ENCODE data around the gene FITM1.

The FITM1 gene

GRCh38 chr14:24127673-24128072, 2.8 kb upstream of the FITM1 start:
- no peak overlapping the region for H3K4me3 ChIP-seq (replicated peaks; ENCODE audit: low read depth, low read length)
- no peak for TF ChIP-seq CTCF (IDR thresholded peaks at IDR 0.05; ENCODE audit: low read depth, low read length, missing control alignments)
- no peak for DNase-seq (ENCODE audit: extremely low read depth, low read depth)

GRCh38 chr14:24129410-24129998, 955 bp upstream of the FITM1 start:
- no peak overlapping the region for H3K4me3 ChIP-seq (replicated peaks; ENCODE audit: low read depth, low read length)
- no peak for TF ChIP-seq CTCF (IDR thresholded peaks at IDR 0.05; ENCODE audit: low read depth, low read length, missing control alignments)
- no peak for DNase-seq (ENCODE audit: extremely low read depth, low read depth)

DNA sequence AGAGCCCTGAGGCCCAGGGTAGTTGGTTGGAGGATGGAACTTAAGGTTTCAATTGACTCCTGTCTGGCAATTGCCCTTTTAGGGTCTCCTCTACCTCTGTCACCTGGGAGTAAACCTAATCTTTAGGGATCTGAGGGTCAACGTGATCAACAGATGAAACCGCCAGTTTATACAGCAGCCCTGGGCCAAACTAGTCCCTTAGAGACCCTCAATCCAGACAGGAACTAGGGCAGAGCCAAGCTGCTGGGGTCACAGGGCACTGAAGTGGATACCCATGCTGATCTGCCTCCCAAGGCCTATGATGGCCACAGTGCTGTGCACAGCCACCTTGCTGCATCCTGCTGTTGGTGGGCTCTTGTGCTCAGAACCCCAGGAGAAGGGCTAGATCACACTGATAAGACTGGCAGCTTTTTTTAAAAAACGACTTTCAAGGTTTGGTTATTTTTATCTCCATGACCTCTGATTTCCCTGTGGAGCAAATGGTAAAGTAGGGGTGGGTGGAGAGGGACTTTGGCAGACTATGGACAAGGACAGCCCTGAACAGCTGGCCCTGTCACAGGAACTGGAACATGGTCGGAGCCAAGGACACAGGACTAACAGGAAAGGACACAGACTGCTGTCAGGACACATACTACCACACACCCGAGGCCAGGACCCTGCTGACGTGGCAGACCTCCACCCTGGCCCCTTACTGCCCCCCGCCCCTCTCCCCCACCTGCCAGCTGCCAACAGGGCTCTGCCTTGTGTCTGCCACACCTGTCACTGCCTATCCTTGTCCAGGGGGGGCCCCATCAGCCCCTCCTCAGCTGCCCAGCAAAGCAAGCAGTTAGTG, 474 bp downstream of the FITM1 start:
- no peak overlapping the region for H3K4me3 ChIP-seq (replicated peaks; ENCODE audit: low read depth, low read length)
- DNase-seq (ENCODE audit: extremely low read depth, low read depth): no peak
- no peak for TF ChIP-seq CTCF (IDR thresholded peaks at IDR 0.05; ENCODE audit: low read depth, low read length, missing control alignments)

- TF ChIP-seq CTCF (IDR thresholded peaks at IDR 0.05; ENCODE audit: low read depth, low read length, missing control alignments): no peak
- DNase-seq (ENCODE audit: extremely low read depth, low read depth): no peak
- H3K4me3 ChIP-seq (replicated peaks; ENCODE audit: low read depth, low read length): no peak overlapping the region
Observed at GRCh38 chr14:24131549-24131966, 1.1 kb downstream of the FITM1 start.

DNA sequence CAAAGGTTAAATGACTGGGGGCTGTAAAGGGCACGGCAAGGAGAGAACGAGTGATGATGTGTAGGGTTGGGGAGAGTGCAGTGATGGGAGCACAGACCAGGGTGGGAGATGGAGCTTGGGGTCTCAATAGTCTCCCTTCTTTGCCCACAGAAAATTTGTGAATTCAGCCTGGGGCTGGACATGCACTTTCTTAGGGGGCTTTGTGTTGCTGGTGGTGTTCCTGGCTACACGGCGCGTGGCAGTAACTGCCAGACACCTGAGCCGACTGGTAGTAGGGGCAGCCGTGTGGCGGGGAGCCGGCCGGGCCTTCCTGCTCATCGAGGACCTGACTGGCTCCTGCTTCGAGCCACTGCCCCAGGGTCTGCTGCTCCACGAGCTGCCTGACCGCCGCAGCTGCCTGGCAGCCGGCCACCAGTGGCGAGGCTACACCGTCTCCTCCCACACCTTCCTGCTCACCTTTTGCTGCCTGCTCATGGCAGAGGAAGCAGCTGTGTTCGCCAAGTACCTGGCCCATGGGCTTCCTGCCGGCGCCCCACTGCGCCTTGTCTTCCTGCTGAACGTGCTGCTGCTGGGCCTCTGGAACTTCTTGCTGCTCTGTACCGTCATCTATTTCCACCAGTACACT, 1.7 kb downstream of the FITM1 start:
- no peak for DNase-seq (ENCODE audit: extremely low read depth, low read depth)
- no peak overlapping the region for H3K4me3 ChIP-seq (replicated peaks; ENCODE audit: low read depth, low read length)
- no peak for TF ChIP-seq CTCF (IDR thresholded peaks at IDR 0.05; ENCODE audit: low read depth, low read length, missing control alignments)

GRCh38 chr14:24132976-24133375, 2.5 kb downstream of the FITM1 start:
- no peak for DNase-seq (ENCODE audit: extremely low read depth, low read depth)
- TF ChIP-seq CTCF (IDR thresholded peaks at IDR 0.05; ENCODE audit: low read depth, low read length, missing control alignments): no peak
- no peak overlapping the region for H3K4me3 ChIP-seq (replicated peaks; ENCODE audit: low read depth, low read length)

All from HFF-Myc (cell line).